OCI-LY7 (cell line): ENCODE data around the gene PPP4C. TPM values are rescaled to one million over a fixed set of nuclear protein-coding genes. Genes with fewer than 3 reads are reported as not detected.
A peak's percentile ranks its signal among the peaks of the same experiment; 100 is the strongest.

Experiments used
- BruUV-seq: library from RNA; stranded (reverse); fragments of 400-500 nt; replicated peaks from 2 replicates; lab custom pipeline; 2021; lab: Mats Ljungman, UMichigan
- CTCF ChIA-PET: fragments of 300-600 bp; sonication (Branson Sonifier 250); formaldehyde crosslinking; loops from one replicate; lab custom pipeline; 2022; ENCODE audit warnings: antibody characterized with exemption; ENCODE audit not compliant: unreplicated experiment; lab: Charles Lee
- POLR2A ChIA-PET: fragments of 300-600 bp; sonication (Branson Sonifier 250); formaldehyde crosslinking; loops from one replicate; lab custom pipeline; 2022; ENCODE audit warnings: antibody characterized with exemption; lab: Charles Lee
- DNase-seq: peaks from one replicate; pipeline ENCODE4 v3.0.0-alpha.2; 2015; ENCODE audit warnings: low spot score
- H2AFZ ChIP-seq: fragments of 200-600 bp; sonication (generic), shearing (Covaris generic); 2 replicates; pipeline ENCODE4 v1.6.1; 2014; ENCODE audit warnings: mild to moderate bottlenecking, antibody characterized with exemption, low read length, moderate library complexity
- H3K27ac ChIP-seq: fragments of 200-600 bp; sonication (generic); 2 replicates; pipeline ENCODE4 v1.5.1; 2014; ENCODE audit warnings: mixed run types, low read depth, mild to moderate bottlenecking, moderate library complexity, low read length, inconsistent platforms; ENCODE audit not compliant: poor library complexity, severe bottlenecking
- H3K36me3 ChIP-seq: fragments of 200-600 bp; sonication (generic); 2 replicates; pipeline ENCODE4 v1.6.1; 2014; ENCODE audit warnings: mild to moderate bottlenecking, antibody characterized with exemption, low read length, moderate library complexity, mixed read lengths; ENCODE audit not compliant: insufficient read depth
- H3K4me1 ChIP-seq: fragments of 200-600 bp; sonication (generic); 2 replicates; pipeline ENCODE4 v1.5.1; 2014; ENCODE audit warnings: mild to moderate bottlenecking, low read length; ENCODE audit not compliant: insufficient read depth, poor library complexity, severe bottlenecking
- H3K4me2 ChIP-seq: fragments of 200-600 bp; sonication (generic); 2 replicates; pipeline ENCODE4 v1.6.1; 2014; ENCODE audit warnings: mild to moderate bottlenecking, low read length
- H3K4me3 ChIP-seq: fragments of 200-600 bp; sonication (generic); 2 replicates; pipeline ENCODE4 v1.5.1; 2014; ENCODE audit warnings: mild to moderate bottlenecking, low read depth, low read length; ENCODE audit not compliant: poor library complexity, severe bottlenecking
- H3K79me2 ChIP-seq: fragments of 200-600 bp; sonication (generic); 2 replicates; pipeline ENCODE4 v1.6.1; 2016; ENCODE audit warnings: low read depth, mild to moderate bottlenecking, low read length, moderate library complexity, mixed read lengths; ENCODE audit not compliant: insufficient read depth
- H3K9me2 ChIP-seq: fragments of 200-600 bp; sonication (generic); 2 replicates; pipeline ENCODE4 v1.6.1; 2016; ENCODE audit warnings: mild to moderate bottlenecking, low read length, mixed read lengths; ENCODE audit not compliant: insufficient read depth
- H3K9me3 ChIP-seq: fragments of 200-600 bp; sonication (generic); 2 replicates; pipeline ENCODE4 v1.6.1; 2014; ENCODE audit warnings: mild to moderate bottlenecking, mixed run types, low read length, mixed read lengths
- H4K20me1 ChIP-seq: fragments of 200-600 bp; sonication (generic); 2 replicates; pipeline ENCODE4 v1.6.1; 2014; ENCODE audit warnings: mild to moderate bottlenecking, antibody characterized with exemption, low read length, moderate library complexity, mixed read lengths; ENCODE audit not compliant: insufficient read depth
- EZH2phosphoT487 ChIP-seq: fragments of 200-600 bp; sonication (generic); IDR thresholded peaks from 2 replicates; pipeline ENCODE4 v1.6.1; 2018; ENCODE audit warnings: low read depth, borderline replicate concordance, mild to moderate bottlenecking, mixed run types, antibody characterized with exemption, low read length, moderate library complexity, mixed read lengths
- intact Hi-C: fragments of 100-400 bp; cut with micrococcal nuclease; formaldehyde crosslinking; loops from one replicate; pipeline ENCODE4 v1.10.0; 2022; ENCODE audit not compliant: unreplicated experiment
- total RNA-seq, 2 experiments: library from RNA; depleted of rRNA in 1 of 2; stranded (reverse); fragments of >200 nt in 1 of 2; shearing (Covaris generic) in 1 of 2; gene quantifications; 2 replicates each; pipeline ENCODE4 v1.2.3, GENCODE V29; 2014 to 2022
- TF ChIP-seq, protein P1 (sequence below): fragments of 200-600 bp; sonication (generic); conservative IDR thresholded peaks from 2 replicates; pipeline ENCODE4 v1.5.1; 2014; ENCODE audit warnings: mild to moderate bottlenecking, antibody characterized with exemption, low read length, moderate library complexity, mixed read lengths

PPP4C gene
- total RNA-seq, 2 experiments from 2014 or later, result 124 to 144 TPM

DNA sequence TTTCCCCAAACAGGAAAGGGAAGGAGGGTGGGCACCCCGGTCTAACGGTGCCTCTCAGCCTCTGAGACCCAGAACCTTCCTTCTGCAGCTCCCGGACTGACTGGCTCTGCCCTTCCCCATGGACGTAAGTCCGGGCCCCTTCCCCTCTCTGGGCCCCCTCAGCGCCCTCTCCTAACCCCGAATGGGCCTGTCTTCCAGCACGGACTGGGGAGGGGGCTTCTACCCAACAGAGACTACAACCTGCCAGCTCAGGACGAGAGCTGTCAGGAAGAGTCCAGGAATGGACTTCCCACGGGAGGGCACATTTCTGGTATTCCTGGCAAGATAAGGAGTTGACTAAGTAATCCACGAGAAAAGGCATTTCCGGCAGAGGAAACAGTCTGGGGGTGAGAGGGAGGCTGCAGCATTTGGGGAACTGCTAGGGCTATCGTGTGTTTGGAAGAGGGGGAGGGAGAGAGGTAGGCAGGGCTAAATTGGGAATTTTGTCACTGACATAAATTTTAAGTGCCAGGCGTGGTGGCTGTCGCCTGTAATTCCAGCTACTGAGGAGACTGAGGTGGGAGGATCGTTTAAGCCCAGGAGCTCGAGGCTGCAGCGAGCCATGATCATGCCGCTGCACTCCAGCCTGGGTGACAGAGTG is 22.3 kb upstream of the PPP4C start:
- H3K9me3 ChIP-seq, result no peaks in the 10 kb centered on the region
- POLR2A ChIA-PET, result interaction anchor here (0.5 kb wide), 1 partner anchor 37 kb away, joined by 5 read pairs; no protein-coding TSS in a partner anchor
- H3K36me3 ChIP-seq, result no peaks in the 10 kb centered on the region
- peak overlapping the region; percentile 79 for H2AFZ ChIP-seq
- no peak for DNase-seq
- H3K4me2 ChIP-seq, result peak overlapping the region; percentile 97
- TF ChIP-seq, protein P1, sequence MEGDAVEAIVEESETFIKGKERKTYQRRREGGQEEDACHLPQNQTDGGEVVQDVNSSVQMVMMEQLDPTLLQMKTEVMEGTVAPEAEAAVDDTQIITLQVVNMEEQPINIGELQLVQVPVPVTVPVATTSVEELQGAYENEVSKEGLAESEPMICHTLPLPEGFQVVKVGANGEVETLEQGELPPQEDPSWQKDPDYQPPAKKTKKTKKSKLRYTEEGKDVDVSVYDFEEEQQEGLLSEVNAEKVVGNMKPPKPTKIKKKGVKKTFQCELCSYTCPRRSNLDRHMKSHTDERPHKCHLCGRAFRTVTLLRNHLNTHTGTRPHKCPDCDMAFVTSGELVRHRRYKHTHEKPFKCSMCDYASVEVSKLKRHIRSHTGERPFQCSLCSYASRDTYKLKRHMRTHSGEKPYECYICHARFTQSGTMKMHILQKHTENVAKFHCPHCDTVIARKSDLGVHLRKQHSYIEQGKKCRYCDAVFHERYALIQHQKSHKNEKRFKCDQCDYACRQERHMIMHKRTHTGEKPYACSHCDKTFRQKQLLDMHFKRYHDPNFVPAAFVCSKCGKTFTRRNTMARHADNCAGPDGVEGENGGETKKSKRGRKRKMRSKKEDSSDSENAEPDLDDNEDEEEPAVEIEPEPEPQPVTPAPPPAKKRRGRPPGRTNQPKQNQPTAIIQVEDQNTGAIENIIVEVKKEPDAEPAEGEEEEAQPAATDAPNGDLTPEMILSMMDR, result no peak
- H3K4me1 ChIP-seq, result peaks cover 27% of the 10 kb centered on the region
- H3K79me2 ChIP-seq, result no peaks in the 10 kb centered on the region
- H3K27ac ChIP-seq, result no peak overlapping the region
- peak overlapping the region; percentile 83 for H3K4me3 ChIP-seq
- no peaks in the 10 kb centered on the region for H4K20me1 ChIP-seq
- CTCF ChIA-PET, result no interaction called here
- intact Hi-C loops, result no loop called here
- no TSS peak for BruUV-seq
- H3K9me2 ChIP-seq, result no peaks in the 10 kb centered on the region

DNA sequence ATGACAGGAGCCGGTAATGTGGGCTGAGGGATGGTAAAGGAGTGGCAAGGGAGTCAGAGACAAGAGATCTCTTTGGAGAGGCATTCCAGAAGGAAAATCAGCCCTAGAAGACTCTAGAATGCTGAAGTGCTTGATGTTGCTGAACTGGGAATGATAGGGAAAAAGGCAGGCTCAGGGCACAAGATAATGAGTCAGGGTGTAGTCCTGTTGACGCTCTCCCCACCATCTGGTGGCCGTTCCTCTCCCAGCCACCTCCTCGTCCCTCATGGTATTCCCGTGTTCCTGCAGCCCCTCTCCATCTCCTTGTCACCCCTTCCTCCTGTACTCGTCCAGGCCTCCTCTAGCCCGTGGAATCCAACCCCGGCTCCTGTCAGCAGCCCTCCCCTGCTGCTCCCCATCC is 21.3 kb upstream of the PPP4C start:
- no peaks in the 10 kb centered on the region for H4K20me1 ChIP-seq
- H3K9me2 ChIP-seq, result no peaks in the 10 kb centered on the region
- H3K4me2 ChIP-seq, result peak overlapping the region; percentile 23; the same call in 1 of the 2 replicates
- no peak overlapping the region for H3K27ac ChIP-seq
- DNase-seq, result no peak
- TF ChIP-seq EZH2phosphoT487, result no peak
- TF ChIP-seq, protein P1, result no peak
- ChIA-PET POLR2A (no interaction called here), CTCF (interaction anchor here (0.5 to 1.6 kb wide), 2 partner anchors 38 to 285 kb away, joined by 3 read pairs; partner anchors contain the start of gene TBX6)
- no peaks in the 10 kb centered on the region for H3K9me3 ChIP-seq
- H3K4me3 ChIP-seq, result no peak overlapping the region
- no peak overlapping the region for H2AFZ ChIP-seq
- H3K79me2 ChIP-seq, result no peaks in the 10 kb centered on the region
- intact Hi-C loops, result no loop called here
- H3K4me1 ChIP-seq, result peaks cover 27% of the 10 kb centered on the region
- no peaks in the 10 kb centered on the region for H3K36me3 ChIP-seq
- no TSS peak for BruUV-seq

DNA sequence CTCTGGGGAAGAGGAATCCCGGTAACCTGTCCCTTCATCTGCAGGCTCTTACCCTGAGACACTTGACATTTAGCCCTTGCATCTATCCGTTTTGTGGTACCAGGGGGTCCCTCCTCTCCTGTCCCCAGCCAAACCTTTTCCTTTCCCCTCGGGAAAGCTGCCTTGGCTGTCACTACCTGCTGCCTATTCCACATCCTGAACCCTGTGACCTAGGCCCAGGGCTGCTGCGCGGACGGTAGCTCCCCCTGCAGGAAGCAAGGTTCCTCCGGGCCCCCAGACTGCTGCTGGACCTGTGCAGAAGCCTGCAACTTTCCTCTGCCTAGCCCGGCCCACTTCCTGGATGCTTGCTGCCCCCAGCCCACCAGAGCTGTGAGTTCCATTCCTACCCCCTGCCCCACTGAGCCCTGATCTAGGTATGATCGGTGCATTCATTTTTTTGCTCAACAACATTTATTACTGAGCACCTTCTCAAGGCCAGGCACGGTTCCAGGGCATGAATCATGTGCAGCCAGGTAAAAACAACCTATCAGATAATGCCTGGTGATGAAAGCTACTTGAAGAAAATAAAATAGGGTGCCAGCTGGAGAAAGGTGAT is 20.7 kb upstream of the PPP4C start:
- H3K79me2 ChIP-seq, result no peaks in the 10 kb centered on the region
- H2AFZ ChIP-seq, result no peak overlapping the region
- intact Hi-C loops, result no loop called here
- no peak overlapping the region for H3K27ac ChIP-seq
- CTCF ChIA-PET, result interaction anchor here (0.5 to 1.6 kb wide), 3 partner anchors 9 to 285 kb away, joined by 3 to 4 read pairs (median 3); partner anchors contain the start of gene TBX6
- no peaks in the 10 kb centered on the region for H4K20me1 ChIP-seq
- POLR2A ChIA-PET, result interaction anchor here (0.6 to 1.0 kb wide), 3 partner anchors 9 to 82 kb away, joined by 3 to 10 read pairs (median 4); partner anchors contain the start of gene TAOK2
- H3K4me3 ChIP-seq, result no peak overlapping the region
- H3K9me3 ChIP-seq, result no peaks in the 10 kb centered on the region
- peaks cover 27% of the 10 kb centered on the region for H3K4me1 ChIP-seq
- peak overlapping the region; percentile 23; the same call in 1 of the 2 replicates for H3K4me2 ChIP-seq
- no TSS peak for BruUV-seq
- no peaks in the 10 kb centered on the region for H3K36me3 ChIP-seq
- no peaks in the 10 kb centered on the region for H3K9me2 ChIP-seq
- peak; percentile 63 for DNase-seq
- TF ChIP-seq EZH2phosphoT487, result no peak
- TF ChIP-seq, protein P1, result peak; percentile 85
